ENCODE results near the gene ORMDL2. TPM values are rescaled to one million over a fixed set of nuclear protein-coding genes. Genes with fewer than 3 reads are reported as not detected.
A peak's percentile ranks its signal among the peaks of the same experiment; 100 is the strongest.
"Not testable (repeated sequence)": the region's sequence is repeated elsewhere in the genome, so short reads cannot be mapped to it uniquely, and the experiment has no call there.

ORMDL2 gene
- total RNA-seq, 6 experiments from 2014 or later, result 20.2 to 35.4 (median 24.9) TPM

DNA sequence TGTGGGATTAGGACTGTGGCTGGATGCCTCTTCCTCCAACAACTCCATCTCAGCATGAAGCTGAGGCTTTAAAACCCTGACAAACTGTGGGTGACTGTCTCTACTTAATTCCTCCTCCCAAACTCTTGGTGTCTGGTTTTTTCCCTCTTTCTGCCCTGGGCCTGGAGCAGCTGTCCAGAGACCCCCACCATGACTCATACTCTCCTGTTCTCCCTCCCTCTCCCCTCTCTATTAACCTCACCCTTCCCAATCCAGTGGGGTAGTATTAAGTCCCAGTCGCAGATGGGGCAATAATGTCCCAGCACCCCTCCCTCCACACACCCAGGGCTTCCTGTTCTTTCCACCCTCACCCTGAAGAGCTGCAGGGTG is 13.6 kb downstream of the ORMDL2 start:
- intact Hi-C loops (cut with DNase I), result loop anchor here in 1 of 2 donors (10.0 kb wide), 1 partner anchor 103 kb away; the partner anchor contains the start of gene DGKA

DNA sequence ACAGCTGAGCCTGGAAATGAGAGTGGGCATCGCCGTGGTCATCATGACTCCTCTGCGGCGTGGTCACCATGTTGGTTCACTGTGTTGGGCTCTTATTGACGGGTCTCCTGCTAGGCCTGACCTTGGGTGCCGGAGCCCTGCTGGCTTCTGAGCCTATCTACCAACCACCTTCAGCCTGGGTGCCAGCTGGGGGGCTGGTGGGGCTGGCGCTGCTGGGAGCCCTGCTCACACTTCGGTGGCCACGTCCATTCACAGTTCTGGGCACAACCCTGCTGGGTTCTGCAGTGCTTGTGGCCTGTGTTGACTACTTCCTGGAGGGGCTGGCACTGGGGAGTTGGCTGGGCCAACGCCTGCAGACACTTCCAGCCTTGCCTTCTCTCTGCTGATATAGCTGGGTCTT is 15.2 kb downstream of the ORMDL2 start:
- intact Hi-C loops (cut with DNase I), result loop anchor here in 1 of 2 donors (10.0 kb wide), 1 partner anchor 102 kb away; the partner anchor contains the start of gene DGKA
- ATAC-seq, result no peak
- Histone ChIP-seq H3K27ac (no peak overlapping the region), H3K4me1 (peaks cover 0 to 5% (median 0%) of the 10 kb centered on the region in 4 donors), H3K27me3 (no peaks in the 10 kb centered on the region), H3K4me3 (no peak overlapping the region), H3K9me3 (no peaks in the 10 kb centered on the region), H3K36me3 (no peaks in the 10 kb centered on the region)
- TF ChIP-seq POLR2A (IDR thresholded peaks at IDR 0.05), result no peak
- TF ChIP-seq, protein P1, sequence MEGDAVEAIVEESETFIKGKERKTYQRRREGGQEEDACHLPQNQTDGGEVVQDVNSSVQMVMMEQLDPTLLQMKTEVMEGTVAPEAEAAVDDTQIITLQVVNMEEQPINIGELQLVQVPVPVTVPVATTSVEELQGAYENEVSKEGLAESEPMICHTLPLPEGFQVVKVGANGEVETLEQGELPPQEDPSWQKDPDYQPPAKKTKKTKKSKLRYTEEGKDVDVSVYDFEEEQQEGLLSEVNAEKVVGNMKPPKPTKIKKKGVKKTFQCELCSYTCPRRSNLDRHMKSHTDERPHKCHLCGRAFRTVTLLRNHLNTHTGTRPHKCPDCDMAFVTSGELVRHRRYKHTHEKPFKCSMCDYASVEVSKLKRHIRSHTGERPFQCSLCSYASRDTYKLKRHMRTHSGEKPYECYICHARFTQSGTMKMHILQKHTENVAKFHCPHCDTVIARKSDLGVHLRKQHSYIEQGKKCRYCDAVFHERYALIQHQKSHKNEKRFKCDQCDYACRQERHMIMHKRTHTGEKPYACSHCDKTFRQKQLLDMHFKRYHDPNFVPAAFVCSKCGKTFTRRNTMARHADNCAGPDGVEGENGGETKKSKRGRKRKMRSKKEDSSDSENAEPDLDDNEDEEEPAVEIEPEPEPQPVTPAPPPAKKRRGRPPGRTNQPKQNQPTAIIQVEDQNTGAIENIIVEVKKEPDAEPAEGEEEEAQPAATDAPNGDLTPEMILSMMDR (IDR thresholded peaks at IDR 0.05), result no peak
- no peak for DNase-seq
- 90% methylated on average over 2 of the region's 10 CpGs for WGBS (ENCODE audit: insufficient coverage, low coverage, low lambda C conversion rate, missing lambda C conversion rate)

More for the DNA sequence above, 13.6 kb downstream of the ORMDL2 start:
- Histone ChIP-seq H3K4me3 (peak overlapping the region in 2 of 3 donors; percentile 89 to 95), H3K4me1 (peaks cover 0 to 13% (median 2%) of the 10 kb centered on the region in 4 donors), H3K27me3 (no peaks in the 10 kb centered on the region), H3K36me3 (no peaks in the 10 kb centered on the region), H3K9me3 (no peaks in the 10 kb centered on the region), H3K27ac (peak overlapping the region in 2 of 3 donors; percentile 56 to 89)
- TF ChIP-seq, protein P1 (IDR thresholded peaks at IDR 0.05), result no peak
- TF ChIP-seq POLR2A (IDR thresholded peaks at IDR 0.05), result no peak
- no peak for DNase-seq
- no peak for ATAC-seq
- WGBS (ENCODE audit: insufficient coverage, low coverage, low lambda C conversion rate, missing lambda C conversion rate), result 43% methylated on average over 1 of the region's 1 CpG

DNA sequence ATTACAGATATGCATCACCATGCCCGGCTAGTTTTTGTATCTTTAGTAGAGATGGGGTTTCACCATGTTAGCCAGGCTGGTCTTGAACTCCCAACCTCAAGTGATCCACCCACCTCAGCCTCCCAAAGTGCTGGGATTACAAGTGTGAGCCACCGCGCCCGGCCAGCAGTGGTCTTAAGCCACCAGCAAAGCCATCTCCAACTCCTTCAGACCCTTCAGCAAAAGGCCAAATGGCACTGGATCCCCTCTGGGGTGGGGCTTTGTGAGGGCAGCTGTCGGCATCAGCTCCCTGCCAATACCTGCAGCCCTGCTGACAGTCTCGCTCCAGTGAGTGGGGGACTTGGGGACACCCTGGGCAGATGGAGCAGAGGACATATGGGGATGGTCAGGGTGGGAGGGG is 16.6 kb downstream of the ORMDL2 start:
- H3K27me3 ChIP-seq, H3K4me1 ChIP-seq, DNase-seq, ATAC-seq, H3K36me3 ChIP-seq, H3K27ac ChIP-seq, H3K4me3 ChIP-seq, H3K9me3 ChIP-seq: not testable (repeated sequence)
- intact Hi-C loops (cut with DNase I), result loop anchor here in 1 of 2 donors (10.0 kb wide), 1 partner anchor 100 kb away; the partner anchor contains the start of gene DGKA
- 100% methylated on average over 2 of the region's 6 CpGs for WGBS (ENCODE audit: insufficient coverage, low coverage, low lambda C conversion rate, missing lambda C conversion rate)

DNA sequence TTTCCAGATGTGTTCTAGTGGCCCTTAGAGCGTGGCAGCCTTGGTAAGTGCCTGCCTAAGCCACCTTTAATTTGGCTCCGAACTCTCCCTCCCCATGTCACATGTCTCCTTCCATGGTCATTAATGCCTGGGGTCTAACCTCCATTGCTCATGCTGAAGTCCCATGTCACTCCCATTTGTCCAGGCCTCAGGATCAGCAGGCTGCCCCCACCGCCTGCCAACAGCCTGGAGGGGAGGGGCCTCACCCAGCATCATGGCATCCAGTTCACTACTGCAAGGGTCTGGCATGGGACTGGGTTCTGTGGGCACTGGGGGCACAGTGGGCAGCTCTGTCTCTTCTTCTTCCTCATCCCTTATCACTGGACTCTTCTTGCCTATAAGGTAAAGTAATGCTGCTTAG is 20.5 kb downstream of the ORMDL2 start:
- intact Hi-C loops (cut with DNase I), result loop anchor here in 1 of 2 donors (10.0 kb wide), 1 partner anchor 96 kb away; the partner anchor contains the start of gene DGKA
- H3K36me3 ChIP-seq, result no peaks in the 10 kb centered on the region
- H3K4me1 ChIP-seq, result no peaks in the 10 kb centered on the region
- no peak overlapping the region for H3K27ac ChIP-seq
- TF ChIP-seq, protein P1 (IDR thresholded peaks at IDR 0.05), result no peak
- H3K27me3 ChIP-seq, result no peaks in the 10 kb centered on the region
- ATAC-seq (no peak), DNase-seq (no peak)
- WGBS (ENCODE audit: insufficient coverage, low coverage, low lambda C conversion rate, missing lambda C conversion rate), result no CpG with 5 or more reads among the region's 3 CpGs
- no peak overlapping the region for H3K4me3 ChIP-seq
- H3K9me3 ChIP-seq, result no peaks in the 10 kb centered on the region

DNA sequence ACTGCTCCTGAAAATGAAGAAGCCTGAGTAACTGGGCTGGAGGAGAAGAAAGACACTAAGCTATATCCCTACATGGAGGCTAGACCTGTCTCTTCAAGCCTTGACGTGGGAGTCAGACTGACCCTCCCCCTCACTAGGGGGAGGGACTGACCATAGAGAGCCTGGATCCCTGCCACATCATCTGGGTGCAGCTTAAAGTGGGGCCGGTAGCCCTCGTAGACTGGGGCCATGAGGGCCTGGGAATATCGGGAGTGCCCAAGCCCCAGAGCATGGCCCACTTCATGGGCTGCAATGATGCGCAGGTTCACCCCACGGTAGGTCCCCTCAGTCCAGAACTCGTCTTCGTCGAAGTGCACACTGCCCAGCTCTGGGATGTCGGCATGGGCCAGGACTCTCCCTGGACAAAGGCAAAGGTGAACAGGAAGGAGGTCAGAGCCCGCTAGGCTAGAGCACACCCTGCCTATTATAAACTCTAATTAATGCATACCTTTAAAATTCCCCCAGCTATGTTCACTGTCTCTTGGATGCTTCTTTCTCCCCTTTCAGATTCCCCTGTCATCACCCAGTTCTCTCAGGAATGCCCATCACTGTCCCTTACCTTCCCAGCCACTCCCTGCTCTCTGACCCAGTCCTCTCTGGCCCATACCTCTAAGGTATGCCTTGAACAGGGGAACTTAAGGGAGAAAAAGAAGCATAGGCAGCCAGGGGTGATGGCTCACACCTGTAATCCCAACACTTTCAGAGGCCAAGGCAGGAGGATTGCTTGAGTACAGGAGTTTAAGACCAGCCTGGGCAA is 21.7 kb downstream of the ORMDL2 start:
- no peak for ATAC-seq
- WGBS (ENCODE audit: insufficient coverage, low coverage, low lambda C conversion rate, missing lambda C conversion rate), result no CpG with 5 or more reads among the region's 11 CpGs

More for the DNA sequence above, 21.7 kb downstream of the ORMDL2 start:
- TF ChIP-seq POLR2A (IDR thresholded peaks at IDR 0.05), result no peak
- TF ChIP-seq, protein P1 (IDR thresholded peaks at IDR 0.05), result no peak
- no peaks in the 10 kb centered on the region for H3K4me1 ChIP-seq
- no peaks in the 10 kb centered on the region for H3K27me3 ChIP-seq
- H3K9me3 ChIP-seq, result no peaks in the 10 kb centered on the region
- no peak overlapping the region for H3K27ac ChIP-seq
- H3K4me3 ChIP-seq, result no peak overlapping the region
- H3K36me3 ChIP-seq, result no peaks in the 10 kb centered on the region
- intact Hi-C loops (cut with DNase I), result loop anchor here in 1 of 2 donors (10.0 kb wide), 1 partner anchor 95 kb away; the partner anchor contains the start of gene DGKA
- no peak for DNase-seq
